ENCODE results near the gene SIGLEC10.
"Not testable (repeated sequence)": the region's sequence is repeated elsewhere in the genome, so short reads cannot be mapped to it uniquely, and the experiment has no call there.

The SIGLEC10 gene

DNA sequence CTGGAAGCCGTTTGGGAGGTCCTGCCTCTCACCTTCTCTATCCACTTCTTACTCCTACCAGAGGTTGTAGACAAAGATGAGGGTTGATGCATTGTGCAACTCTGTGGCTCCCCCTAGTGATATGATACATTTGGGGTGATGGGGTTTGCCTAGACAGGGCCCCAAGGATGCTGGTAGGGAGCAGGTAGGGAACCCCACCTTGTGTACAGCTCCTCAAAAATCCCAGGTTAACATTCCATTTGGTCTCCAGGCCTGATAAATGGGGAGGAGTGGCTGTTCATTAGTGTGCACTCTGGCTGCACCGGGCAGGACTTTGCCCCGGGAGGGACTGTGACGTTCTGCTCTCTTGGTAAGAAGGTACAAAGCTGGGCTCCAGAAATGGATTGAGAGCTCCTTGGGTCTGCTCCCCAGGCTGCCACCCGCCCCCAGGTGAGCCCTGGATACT, 21.6 kb upstream of the SIGLEC10 start:
- no peak for ATAC-seq

DNA sequence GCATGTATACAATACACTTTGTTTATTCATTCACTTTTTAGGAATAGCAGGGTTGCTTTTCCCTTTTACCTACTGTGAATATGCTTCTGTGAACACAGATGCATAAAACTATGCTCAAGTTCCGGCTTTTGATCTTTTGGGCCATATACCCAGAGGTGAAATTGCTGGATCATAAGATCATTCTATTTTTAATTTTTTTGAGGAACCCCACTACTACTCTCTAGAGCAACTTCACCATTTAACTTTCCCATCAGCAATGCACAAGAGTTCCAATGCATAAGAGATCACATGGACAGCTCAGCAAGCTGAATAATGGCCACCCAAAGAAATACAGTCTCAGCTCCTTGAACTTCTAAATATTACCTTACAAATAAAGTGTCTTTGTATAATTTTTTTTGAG, 17.0 kb upstream of the SIGLEC10 start:
- ATAC-seq (no peak), DNase-seq (no peak)

More for the DNA sequence above, 21.6 kb upstream of the SIGLEC10 start:
- peak; percentile 41 for DNase-seq

DNA sequence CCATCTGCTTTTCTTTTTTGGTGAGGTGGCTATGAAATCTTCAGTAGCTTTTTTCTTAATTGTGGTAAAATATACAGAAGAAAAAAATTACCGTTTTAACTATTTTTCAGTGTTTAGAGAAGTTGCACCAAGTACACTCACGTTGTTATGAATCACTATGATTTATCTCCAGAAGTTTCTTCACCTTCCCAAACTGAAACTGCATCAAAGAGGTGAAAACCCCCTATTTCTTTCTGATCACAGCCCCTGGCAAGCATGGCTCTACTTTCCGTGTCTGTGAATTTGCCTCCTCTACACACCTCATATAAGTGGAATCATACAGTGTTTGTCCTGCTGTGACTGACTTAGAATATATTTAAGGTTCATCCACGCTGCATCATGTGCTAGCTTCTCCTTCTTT, 15.6 kb upstream of the SIGLEC10 start:
- ATAC-seq (no peak), DNase-seq (no peak)

DNA sequence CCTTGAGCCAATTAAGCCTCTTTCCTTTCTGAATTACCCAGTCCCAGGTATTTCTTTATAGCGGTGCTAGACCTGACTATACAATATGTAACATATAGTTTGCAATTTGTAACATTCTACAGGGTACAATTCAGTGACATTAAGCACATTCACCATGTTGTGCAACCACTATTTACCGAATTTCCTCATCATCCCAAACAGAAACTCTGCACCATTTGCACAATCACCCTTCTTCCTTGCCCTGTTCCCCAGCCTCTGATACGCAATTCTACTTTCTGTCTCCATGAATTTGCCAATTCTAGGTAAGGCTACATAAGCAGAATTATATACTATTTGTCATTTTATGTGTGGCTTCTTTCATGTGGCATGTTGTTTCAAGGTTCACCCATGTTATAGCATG, 13.7 kb upstream of the SIGLEC10 start:
- no peak for DNase-seq
- no peak for ATAC-seq

DNA sequence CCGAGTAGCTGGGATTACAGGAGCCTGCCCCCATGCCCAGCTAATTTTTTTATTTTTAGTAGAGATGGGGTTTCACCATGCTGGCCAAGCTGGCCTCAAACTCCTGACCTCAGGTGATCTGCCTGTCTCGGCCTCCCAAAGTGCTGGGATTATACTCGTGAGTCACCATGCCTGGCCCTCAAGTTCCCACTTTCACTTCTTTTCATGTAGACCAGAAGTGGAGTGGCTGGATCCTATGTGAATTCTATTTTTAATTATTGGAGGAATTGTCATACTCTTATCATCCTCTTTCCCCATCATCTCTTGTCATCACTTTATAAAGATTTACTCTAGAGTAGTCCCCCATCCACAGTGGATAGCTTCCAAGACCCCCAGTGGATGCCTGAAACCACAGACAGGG, 12.8 kb upstream of the SIGLEC10 start:
- ATAC-seq (no peak), DNase-seq (no peak)

DNA sequence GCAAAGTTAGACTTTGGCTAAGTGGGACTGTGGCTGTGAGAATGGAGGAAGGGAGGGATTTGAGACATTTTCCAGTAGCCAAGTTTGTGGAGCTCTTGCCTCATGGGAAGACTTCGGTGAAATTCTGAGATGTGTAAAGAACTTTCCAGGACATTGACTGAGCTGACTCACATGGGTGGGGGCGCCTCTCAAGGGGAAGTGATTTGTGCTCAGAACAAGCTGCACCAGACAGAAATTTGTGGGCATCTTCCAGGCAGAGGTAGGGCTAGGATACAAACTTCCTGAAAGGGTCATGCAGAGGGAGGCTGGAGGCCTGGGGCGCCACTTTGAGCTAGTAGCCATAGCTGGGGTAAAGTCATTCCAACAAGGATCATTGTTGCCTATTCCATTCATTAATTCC, 9.8 kb upstream of the SIGLEC10 start:
- DNase-seq, result no peak
- ATAC-seq, result no peak

DNA sequence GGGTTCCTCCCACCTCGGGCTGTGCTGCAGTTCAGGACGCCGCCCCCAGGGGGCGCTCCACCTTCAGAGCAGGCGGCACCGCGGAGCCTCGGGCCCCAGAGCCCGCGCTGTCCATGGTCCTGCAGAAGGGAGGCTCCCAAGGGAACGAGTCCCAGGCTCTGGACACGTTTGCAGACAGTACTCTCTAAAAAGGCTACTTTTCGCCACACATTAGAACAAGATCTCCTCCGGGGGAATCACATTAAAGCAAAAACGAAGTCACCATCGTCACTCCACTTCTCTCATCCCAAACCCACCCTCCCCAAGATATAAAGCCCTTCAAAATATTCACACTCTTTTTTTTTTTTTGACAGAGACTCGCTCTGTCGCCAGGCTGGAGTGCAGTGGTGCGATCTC, 4.6 kb upstream of the SIGLEC10 start:
- ATAC-seq, result peak; percentile 75
- peak; percentile 98 for DNase-seq

DNA sequence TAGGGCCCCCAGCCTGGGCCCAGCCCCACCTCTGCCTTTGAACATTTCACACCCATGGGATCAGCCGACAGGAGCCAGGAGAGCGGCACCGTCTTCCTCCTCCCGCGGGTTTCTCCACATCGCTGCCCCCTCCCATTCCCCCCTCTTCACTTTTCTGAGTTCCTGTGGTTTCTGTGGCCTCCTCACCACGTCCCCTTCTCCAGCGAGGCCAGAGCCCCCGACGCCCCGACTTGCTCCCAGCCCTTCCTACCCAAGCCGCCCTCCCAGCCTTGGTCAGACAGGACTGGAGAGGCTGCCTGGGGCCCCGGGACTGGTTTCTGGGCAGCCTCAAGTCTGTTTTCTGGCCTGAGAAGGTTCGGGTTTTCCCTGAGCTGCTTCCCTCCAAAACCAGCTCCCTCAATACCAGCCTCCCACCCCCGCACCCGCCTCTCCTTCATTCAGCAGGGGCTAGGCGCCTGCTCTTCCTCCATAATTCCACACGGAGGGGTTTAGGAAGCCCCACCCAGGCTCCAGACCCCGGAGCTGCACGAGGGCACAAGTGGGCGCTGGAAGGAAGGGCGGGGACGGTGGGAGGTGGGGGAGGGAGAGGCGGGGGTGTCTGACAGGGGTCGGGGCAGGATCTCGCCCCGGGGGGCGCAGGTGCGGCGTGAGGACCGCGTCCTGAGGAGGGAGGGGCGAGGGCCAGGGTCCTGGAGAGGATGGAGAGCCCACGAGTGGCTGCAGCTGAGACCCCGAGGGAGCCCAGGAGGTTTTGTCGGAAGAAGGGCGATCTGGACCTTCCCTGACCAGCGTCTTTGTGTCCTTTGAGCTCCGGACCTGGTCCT, 4.0 kb upstream of the SIGLEC10 start:
- ATAC-seq (no peak), DNase-seq (peak; percentile 34)

DNA sequence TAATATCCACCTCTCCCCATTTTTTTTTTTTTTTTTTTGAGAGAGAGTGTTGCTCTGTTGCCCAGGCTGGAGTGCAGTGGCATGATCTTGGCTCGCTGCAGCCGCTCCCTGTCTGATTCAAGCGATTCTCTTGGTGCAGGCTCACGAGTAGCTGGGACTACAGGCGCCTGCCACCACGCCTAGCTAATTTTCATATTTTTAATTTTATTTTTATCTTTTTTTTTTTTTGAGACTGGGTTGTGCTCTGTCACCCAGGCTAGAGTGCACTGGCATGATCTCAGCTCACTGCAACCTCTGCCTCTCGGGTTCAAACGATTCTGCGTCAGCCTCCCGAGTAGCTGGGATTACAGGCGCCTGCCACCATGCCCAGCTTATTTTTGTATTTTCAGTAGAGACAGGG, 3.1 kb upstream of the SIGLEC10 start:
- not testable (repeated sequence) for ATAC-seq, DNase-seq

DNA sequence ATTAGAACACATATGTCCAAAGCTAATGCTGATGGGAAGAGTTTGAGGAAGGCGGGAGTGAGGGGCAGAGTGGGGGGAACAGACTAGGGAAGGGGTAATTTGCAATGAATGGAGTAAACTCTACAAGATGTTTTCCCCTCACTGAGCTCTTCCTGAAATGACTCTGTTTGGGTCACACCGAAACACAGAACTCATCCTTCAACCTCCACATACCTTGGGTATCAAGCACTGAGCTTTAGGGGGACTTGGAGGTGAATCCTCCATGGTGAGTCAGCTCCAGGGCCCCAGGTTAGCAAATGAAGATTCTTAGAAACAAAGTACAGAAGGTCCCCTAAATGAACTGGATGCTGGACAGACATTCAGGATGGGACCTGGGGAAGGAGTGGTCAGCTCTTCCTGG, 1.3 kb upstream of the SIGLEC10 start:
- ATAC-seq (peak; percentile 11), DNase-seq (no peak)

DNA sequence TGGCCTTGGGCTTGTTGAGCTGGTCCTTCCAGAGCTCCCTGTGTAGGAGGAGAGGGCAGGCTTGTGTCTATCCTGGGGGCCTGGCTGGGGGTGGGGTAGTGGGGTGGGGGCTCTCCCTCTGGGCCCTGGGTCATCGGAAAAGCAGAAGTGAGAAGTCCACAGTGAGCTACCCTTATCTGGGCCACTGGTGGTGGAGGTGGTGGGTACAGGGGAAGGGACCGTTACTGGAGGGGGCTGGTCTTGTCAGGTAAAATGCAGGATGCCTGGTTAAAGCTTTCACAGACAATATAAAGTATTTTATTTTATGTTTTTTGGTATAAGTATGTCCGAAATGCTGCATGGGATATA, 342 bp upstream of the SIGLEC10 start:
- ATAC-seq (no peak), DNase-seq (no peak)

DNA sequence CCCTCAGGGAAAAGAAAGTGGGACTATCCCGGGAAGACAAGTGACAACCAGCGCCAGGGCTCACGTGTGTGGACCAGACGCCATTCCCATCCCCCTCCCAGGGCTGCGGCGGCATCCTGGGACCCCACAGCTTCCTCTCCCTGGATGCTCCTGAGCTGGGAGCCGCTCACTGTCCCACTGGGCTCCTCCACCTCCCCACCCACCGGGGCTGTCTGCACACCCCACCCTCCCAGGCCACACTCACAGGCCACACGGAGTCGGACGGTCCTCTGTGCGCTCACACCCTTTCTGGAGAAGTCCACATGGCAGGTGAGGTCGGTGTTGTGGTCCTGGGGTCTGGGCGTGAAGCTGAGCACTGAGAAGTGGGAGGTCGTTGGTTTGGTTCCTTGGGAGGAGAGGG, 1.0 kb downstream of the SIGLEC10 start:
- ATAC-seq, DNase-seq: not testable (repeated sequence)

DNA sequence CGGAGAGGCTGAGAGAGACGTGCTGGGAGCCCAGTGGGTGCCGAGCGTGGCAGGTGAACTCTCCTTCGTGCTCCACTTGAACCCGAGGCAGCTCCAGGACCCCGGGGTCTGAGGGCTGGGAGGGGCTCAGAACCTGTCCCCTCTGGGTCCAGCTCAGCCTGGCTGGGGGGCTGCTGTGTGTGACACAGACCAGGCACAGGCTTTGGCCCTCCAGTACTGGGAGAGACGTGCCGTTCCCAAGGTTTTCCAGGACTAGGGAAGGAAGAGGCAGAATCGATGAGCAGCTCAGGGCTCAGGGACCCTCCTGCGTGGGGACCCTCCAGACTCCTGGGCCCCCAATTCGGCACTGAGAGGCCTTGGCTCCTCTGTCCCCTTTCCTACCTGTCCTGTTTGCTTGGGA, 2.3 kb downstream of the SIGLEC10 start:
- DNase-seq (no peak), ATAC-seq (no peak)

DNA sequence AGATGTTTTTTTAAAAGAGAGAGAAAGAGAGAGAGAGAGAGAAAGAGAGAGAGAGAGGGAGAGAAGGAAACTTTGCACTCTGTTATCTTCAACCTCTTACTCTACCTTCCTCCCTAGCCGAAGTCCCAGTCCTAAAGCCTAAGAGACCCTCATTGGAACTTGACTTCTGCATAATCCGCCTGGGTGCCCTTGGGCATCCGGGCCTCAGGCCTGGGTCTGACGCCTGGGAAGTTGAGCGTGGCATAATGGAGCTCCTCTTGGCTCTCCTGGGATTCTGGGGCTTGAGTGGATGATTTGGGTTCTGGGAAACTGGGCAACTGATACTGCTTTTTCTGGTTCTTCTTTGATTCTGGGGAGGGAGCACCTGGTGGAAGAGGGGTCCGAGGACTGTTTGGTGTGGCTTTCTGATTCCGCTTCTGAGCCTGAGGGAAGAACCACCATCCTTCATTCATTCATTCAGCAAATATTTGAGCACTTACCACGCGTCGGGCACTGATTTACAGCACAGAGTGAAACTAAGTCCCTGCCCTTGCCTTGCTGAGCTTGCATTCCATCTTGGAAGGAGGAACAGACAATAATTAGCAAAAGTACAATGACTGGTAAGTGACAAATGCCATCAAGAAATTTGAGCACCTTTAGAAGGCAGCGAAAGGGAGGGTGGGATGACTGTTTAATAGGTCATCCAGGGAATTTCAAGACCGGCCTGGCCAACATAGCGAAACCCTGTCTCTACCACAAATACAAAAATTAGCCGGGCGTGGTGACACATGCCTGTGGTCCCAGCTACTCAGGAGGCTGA, 6.3 kb downstream of the SIGLEC10 start:
- no peak for DNase-seq
- no peak for ATAC-seq

DNA sequence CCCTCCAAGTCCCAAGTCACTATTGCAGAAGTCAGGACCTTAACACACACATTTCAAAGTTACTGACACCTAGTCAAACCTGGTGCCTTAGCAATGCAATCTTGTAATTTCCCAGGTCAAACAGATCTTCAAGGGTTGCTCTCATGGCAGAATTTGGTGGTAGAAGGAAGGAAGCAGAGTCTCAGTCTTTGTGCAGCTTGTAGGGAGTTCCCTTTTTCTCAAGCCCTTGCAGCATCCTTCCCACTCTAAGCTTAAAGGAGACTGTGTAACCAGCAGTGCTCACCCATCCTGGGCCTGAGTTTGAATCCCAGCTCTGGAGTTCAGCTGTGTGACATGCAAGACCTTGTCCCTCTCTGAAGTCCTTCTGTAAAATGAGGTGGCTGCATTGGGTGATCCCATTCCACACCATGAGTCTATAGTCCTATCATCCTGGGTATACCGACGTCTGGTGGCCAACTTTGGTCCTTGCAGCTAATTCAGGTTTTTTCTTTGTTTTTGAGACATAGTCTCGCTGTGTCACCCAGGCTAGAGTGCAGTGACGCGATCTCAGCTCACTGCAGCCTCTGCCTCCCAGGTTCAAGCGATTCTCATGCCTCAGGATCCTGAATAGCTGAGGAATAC, 9.8 kb downstream of the SIGLEC10 start:
- DNase-seq (peak; percentile 35), ATAC-seq (peak; percentile 61)

DNA sequence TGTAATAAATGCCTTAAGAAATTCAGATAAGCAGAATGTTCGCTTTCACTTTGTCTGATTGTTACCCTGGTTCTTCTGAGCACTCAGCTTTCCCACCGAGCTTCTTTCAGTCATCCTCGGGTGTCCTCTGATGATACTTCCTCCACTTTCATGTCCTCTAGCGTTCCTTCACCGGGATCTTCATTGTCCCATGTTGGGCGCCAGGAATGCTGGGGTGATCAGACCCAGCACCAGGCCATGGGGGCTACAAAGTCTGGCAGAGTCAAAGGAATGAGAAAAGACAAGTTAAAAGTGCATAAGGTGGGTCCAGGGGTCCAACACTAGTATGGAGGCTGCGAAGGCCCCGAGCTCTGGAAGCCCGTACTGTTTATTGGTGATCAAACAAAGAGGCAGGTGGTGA, 15.3 kb downstream of the SIGLEC10 start:
- ATAC-seq (no peak), DNase-seq (no peak)

DNA sequence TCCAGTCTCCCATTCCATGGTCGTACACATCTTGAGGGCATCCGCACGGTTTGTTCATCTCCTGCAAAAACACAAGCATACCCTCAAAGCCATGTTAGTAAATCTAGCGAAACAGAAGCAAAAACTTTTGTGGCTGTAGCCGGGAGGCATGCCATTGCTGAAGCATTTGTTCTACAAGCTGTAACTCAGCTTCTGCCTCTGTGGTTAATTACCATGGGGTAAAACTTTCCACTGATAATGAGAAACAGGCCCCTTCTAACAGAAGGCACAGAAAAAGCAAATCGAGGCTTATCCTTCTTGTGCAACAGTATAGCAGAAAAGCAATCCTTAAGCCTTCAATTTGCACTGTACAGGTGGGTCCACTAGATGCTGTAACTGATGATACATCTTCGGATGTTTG, 17.5 kb downstream of the SIGLEC10 start:
- ATAC-seq, DNase-seq: not testable (repeated sequence)

DNA sequence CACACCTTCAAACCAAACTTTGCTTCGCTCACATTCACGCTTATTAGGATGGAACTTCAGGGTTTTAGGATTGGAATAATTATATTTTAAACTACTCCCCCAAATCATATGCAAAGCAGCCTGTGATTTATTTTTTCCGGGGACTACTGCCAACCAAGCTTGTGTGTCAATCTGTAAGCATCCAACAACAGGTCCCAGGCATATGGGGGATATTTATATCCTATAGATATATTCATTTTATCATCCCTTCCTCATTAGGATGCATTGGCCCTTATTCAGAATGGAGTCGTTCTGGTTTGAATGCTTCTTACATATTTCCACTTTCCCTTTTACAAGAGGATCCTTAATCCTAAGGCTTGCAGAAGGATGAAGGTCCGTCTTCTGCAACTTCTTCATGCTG, 18.2 kb downstream of the SIGLEC10 start:
- ATAC-seq (no peak), DNase-seq (no peak)

DNA sequence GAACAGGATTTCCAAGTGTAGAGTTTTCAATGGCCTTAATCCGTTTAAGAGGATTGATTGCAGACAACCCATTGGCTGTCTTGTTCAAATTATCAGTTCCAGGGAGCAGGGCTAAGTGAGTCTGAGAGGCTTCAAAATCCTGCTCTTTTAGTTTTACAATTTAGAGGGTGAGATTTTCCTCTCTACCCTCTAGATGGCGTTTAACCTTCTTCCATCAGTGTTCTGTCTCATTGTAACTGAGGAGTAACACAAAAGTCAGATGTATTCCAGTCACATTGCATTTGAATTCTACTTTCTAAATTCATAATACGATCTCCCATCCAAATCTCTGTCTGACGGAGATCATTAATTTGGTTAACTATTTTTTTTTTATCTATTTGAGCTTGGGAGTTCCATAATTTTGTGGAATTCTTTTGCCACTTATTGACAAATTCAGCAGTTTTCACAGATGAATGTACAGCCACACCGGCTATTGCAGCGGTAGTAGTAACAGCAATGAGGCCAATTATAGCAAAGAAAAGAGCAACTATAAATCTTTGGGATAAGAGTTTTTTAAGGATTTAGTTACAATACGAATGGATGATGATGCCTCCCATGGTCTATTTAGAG, 19.2 kb downstream of the SIGLEC10 start:
- ATAC-seq (no peak), DNase-seq (no peak)

DNA sequence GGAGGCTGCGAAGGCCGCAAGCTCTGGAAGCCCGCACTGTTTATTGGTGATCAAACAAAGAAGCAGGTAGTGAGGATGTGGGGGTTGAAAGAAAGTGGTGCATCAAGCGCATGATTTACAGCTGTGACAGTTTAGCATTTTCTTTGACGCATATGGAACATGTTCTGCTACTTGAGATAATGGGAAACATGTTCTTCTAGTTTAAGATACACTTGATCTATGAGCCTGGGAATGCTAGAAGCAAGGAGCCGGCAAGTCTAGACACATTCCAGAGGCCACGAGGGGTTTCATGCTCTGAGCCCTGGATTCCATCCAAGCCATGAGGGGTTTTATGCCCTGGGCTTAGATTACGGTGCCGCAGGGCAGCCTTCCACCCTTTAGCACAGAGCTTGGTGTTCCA, 20.0 kb downstream of the SIGLEC10 start:
- ATAC-seq, DNase-seq: not testable (repeated sequence)

DNA sequence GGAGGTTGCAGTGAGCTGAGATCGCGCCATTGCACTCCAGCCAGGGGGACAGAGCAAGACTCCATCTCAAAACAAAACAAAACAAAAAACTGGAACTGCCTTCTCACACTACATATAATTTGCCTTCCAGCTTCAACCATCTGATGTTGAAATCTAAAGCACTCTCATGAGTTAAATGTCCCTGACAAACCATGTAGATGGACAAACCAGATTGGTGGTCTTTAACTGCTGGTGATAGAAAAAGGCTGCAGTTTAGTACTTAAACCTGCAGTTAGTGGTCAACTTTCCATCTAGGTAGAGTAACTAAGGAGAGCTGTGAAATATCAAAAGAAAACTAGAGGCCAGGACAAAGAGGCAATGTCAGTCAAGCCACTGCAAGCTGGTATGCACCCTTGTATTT, 21.3 kb downstream of the SIGLEC10 start:
- no peak for ATAC-seq
- DNase-seq, result no peak

DNA sequence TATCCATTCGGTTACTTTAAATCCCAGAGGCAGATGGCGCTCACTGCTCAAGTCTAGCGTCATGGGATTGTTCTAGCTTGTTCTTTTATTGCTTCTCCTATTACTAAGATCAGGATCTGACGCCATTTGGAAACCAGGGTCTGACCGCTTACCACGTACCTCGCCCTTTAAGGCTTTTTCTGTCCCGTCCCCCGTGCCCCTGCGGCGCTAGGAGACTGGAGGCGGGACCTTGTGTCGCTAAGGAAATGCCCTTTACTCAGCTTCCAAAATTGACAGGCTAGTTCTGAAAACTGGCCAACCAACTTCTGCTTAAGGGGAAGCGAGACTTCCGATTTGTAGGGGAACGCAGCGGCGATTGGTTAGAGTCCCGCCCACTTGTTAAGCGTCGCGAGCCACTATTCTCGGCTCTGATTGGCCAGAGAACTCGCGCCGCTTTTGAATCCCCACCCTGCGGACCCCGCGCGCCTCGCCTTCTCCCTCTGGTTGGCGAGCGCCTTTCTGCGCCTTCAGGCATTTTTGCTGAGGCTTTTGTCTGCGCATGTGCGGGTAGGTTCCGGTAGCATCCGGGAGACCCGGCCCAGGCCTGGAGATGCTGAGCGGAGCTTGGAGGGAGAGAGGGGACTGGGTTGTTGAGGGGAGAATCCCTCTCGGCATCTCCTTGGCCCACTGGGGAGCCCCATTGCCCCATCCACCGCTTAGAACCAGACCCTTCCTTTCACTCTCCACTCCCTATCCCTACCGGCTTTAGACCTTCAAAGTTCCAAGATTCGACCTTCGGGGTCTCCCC, 23.2 kb downstream of the SIGLEC10 start:
- DNase-seq (peak; percentile 96), ATAC-seq (peak; percentile 86)
